Gastrocnemius medialis (tissue), 4 donors: ENCODE measurements around the gene MRGPRE.

Source experiments
- POLR2A ChIP-seq, 2 donors: fragments of 450-650 bp; IDR thresholded peaks; one replicate each; pipeline ENCODE4 v1.6.1; 2017; ENCODE audit warnings: antibody characterized with exemption in 2 of 2, mild to moderate bottlenecking in 2 of 2, moderate library complexity in 2 of 2
- TF ChIP-seq, protein P1 (sequence below), 5 experiments: fragments of 450-650 bp in 3 of 5; fragments of 200-600 bp in 2 of 5; sonication (generic) in 2 of 5; IDR thresholded peaks in 4 of 5; conservative IDR thresholded peaks in 1 of 5; 1 replicate in 4 of 5; 2 replicates in 1 of 5; pipeline ENCODE4 v1.5.1; 2016 to 2019; ENCODE audit warnings: antibody characterized with exemption in 5 of 5, mild to moderate bottlenecking in 3 of 5, moderate library complexity in 3 of 5

DNA sequence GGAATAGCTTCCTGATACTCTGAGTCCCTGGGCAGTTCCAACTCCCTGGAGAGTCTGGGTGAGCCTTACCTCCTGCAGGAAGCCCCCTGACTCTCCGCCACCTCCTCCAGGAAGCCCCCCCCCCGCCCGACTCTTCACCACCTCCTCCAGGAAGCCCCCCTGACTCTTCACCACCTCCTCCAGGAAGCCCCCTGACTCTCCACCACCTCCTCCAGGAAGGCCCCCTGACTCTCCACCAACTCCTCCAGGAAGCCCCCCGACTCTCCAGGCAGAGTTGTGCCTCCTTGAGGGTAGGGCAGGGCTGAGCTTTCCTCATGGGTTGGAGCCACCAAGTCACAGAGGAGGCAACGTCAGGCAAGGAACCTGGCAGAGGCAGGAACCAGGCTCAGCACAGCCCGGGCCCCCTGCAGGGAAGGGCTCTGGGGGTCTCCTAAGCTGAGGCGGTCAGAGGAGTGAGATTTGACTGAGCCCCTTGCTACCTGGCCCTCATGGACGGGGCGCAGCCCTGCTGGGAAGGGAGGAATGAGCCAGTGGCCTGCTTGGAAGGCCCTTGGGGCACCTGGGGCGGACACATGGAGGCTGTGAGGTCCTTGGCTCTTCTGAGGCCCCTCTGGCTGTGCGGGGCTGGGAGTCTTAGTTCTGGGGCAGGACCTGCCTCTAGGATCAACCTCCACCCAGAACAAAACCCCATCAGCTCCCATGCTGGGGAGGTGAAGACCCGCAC lies 31.7 kb downstream of the MRGPRE start:
- no peak for TF ChIP-seq POLR2A (IDR thresholded peaks at IDR 0.05)
- TF ChIP-seq, protein P1, sequence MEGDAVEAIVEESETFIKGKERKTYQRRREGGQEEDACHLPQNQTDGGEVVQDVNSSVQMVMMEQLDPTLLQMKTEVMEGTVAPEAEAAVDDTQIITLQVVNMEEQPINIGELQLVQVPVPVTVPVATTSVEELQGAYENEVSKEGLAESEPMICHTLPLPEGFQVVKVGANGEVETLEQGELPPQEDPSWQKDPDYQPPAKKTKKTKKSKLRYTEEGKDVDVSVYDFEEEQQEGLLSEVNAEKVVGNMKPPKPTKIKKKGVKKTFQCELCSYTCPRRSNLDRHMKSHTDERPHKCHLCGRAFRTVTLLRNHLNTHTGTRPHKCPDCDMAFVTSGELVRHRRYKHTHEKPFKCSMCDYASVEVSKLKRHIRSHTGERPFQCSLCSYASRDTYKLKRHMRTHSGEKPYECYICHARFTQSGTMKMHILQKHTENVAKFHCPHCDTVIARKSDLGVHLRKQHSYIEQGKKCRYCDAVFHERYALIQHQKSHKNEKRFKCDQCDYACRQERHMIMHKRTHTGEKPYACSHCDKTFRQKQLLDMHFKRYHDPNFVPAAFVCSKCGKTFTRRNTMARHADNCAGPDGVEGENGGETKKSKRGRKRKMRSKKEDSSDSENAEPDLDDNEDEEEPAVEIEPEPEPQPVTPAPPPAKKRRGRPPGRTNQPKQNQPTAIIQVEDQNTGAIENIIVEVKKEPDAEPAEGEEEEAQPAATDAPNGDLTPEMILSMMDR (IDR thresholded peaks at IDR 0.05 in 4 of 5, conservative IDR thresholded peaks at IDR 0.05 in 1 of 5): no peak
